Right forelimb (tissue), 1 donor: ENCODE measurements around the gene BHMT.

Source experiments
- DNase-seq: peaks from one replicate; pipeline ENCODE4 v3.0.0-alpha.2; 2018

The BHMT gene, protein sequence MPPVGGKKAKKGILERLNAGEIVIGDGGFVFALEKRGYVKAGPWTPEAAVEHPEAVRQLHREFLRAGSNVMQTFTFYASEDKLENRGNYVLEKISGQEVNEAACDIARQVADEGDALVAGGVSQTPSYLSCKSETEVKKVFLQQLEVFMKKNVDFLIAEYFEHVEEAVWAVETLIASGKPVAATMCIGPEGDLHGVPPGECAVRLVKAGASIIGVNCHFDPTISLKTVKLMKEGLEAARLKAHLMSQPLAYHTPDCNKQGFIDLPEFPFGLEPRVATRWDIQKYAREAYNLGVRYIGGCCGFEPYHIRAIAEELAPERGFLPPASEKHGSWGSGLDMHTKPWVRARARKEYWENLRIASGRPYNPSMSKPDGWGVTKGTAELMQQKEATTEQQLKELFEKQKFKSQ

DNA sequence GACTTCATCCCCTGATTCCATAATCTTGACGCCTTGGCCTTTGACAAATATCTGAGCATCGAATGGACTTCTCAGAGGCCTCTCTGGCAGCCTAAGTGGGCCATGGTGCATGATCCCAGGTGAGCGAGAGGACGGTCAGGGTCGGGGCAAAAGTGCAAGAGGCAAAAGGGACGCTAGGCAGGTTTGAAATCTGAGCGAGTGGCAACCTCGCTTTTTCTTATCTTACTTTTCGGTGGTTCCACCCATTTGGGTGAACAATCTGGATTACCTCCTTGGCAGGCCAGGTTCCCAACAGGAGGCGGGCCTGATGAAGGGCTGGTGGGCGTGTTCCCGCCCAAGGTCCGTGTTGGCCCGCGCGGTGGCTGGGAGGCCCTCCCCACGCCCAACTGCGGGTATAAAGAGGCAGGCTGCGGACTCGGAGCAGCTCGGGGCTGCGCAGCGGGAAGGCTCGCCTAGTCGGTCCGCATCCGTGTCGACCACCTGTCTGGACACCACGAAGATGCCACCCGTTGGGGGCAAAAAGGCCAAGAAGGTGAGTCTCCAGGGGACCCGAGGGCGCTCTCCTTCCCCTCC is at the start of gene BHMT:
Gene BHMT (plus strand): TSS at position 423 of the 573 bp plus-strand sequence. CDS start 77 bp downstream, at position 500.
- no peak for DNase-seq

DNA sequence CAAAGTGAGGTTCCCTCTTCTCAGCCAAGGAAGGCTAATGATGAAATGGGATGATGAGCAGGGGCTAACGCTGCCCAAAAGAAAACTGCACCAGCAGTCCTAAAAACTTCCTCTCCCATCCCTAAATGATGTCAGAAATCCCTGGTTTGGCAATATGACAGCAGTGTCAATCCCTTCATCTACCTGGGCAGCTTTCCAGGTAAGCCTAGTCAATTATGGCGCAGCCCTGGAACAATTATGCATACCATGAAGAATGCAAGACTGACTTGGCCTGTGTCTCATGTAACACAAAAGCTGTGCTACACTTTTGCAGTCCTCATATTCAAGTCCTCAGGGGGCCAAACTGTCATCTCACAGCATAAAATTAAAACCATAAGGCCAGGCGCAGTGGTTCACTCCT is 49.2 kb upstream of the BHMT start:
- DNase-seq = no peak

DNA sequence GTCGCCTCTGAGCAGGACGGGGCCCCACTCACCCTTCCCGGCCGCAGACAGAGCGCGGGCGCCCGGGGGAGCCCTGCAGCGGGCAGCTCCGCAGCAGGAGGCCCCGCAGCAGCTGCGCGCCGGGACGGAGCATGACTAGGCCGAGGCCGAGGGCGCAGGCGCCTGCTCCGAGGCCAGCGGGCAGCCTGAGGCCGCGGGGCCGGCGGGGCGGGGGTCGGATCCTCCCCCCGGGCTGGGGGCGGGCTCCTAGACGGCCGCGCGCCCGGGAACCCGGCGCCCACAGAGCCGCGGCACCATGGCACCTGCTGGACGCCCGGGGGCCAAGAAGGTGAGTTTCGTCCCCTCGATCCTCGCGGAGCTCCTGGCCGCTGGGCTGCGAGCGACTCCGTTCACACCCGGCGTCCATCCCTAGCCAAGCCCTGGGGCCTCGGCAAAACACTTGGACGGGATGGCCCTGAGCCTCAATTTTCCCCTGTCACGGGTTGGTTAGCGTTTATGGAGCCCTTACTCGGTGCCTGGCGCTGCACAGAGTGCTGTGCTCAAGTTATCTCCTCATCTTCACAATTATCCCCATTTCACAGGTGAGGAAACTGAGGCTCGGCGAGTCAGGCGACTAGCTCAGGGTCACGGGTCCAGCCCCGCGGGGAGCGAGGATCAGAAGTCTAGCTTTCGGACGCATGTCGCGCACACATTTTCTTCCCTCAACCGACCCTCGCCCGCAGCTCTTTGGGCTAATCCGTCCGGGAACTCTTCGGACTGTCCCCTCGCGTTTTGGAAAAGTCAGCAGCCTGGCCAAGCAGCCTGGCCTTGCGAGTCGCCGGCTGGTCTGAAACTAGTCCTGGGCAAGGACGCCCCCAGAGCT is 41.9 kb upstream of the BHMT start, which contains the start of the genes BHMT2 and DMGDH:
Gene BHMT2 (plus strand): TSS at position 280 of the 862 bp plus-strand sequence. CDS start 16 bp downstream, at position 296.
Gene DMGDH (minus strand): TSS at position 187 of the 862 bp plus-strand sequence. CDS start 54 bp downstream, at position 133.
- peak; percentile 68 for DNase-seq

DNA sequence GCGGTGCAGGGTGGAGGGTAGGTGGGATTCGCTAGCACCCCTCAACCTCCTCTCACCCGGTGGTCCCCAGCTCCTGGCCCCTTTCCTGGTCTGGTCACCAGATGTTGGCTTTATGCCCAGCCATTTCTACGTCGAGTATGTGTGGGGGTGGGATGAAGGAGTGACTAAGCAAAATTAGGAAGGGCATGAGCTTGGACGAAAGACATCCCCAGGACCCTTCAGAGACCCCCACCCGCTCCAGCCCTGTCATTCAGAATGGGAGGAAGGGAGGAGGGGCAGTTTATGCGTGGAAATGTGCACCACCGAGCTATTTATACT is 41.3 kb upstream of the BHMT start:
- peak; percentile 52 for DNase-seq

DNA sequence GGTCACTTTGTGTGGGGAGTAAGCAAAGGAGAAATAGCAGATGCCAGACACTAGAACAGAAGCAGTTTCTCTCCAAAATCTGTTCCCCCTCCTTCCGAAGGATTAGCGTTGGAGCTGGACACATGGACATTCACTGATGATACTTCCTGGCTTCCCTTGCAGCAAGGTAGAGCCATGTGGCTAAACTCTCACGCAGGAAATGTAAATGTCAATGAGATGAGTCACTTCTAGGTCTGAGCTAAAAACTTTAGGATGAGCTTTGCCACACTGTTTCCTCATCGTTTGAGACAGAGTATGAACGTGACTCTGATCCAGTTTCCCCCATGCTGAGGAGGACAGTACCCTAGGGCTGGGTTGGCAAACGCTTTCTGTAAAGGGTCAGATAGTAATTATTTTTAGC is 37.0 kb upstream of the BHMT start:
- DNase-seq = no peak

DNA sequence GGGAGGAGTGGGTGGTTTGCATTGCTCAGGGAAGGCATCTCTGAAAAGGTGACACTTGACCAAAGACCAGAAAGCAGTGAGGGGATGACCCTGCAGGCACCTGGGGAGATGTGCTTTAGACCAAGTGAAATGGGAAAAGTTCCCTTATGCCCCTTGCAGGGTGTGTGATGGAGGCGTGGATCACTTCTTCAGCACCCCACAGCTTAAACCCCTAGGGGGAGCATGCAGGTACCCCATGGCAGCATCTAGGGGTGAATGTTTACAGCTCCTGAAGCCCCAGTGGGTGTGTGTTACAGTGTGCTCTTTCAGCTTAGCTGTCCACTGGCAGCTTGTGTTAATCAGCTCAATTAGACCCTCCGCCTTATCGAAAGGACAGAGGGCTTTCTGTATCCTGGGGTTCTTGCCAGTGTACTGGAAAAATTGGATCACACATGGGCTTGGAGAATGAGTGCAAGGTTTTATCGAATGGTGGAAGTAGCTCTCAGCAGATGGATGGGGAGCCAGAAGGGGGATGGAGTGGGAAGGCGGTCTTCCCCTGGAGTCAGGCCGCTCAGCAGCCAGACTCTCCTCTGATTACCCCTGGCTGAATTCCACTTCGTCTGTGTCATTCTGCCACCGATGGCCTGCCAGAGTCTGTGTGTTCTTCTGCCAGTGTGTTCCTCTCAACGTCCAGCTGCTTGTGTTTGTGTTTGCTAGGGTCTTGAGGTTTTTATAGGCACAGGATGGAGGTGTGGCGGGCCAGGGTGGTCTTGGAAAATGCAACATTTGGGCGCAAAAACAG is 35.8 kb upstream of the BHMT start:
- no peak for DNase-seq

DNA sequence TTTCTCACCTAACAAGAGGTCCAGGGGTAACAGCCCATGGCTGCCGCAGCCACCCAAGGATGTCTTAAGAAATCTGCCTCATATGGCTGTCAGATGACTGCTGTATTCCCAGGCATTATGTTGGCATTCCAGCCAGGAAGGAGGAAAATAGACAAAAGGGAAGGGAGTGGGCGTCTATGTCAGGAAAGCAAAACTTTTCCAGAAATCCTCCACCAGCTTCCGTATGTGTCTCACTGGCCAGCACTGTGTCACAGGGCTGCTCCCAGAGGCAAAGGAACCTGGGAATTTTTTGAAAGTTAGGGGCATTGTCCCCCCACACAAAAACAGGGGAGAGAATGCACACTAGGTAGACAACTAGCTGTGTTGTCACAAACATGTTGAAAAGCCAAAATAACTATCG is 34.8 kb upstream of the BHMT start:
- DNase-seq = no peak

DNA sequence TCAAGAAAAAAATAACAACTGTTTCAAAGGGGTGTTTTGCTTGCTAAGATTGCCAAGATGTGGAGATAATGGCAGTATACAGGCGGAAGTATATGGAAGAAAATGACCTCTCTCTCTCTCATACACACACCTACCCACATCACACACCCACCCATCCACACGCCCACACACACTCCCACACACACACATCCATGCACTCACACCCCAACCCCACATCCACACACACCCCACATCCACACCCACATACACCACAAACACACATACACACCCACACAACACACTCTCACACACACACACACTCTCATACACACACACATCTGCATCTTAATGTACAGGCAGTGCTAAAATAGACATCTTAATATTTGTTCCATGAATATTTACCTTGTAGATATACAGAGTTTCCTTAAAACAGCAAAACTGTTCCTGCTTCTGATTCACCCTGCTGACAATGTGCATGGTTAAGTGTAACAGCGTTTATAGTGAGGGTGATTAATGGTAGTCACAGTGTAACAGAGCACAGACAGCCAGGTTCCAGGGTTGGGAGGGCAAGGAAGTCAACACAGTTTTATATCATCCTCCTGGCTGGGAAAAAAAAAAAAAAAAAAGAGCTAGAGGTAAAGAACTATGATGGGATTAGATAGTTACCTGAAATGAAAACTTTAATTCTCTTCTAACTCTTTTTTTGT is 33.8 kb upstream of the BHMT start:
- DNase-seq = no peak

DNA sequence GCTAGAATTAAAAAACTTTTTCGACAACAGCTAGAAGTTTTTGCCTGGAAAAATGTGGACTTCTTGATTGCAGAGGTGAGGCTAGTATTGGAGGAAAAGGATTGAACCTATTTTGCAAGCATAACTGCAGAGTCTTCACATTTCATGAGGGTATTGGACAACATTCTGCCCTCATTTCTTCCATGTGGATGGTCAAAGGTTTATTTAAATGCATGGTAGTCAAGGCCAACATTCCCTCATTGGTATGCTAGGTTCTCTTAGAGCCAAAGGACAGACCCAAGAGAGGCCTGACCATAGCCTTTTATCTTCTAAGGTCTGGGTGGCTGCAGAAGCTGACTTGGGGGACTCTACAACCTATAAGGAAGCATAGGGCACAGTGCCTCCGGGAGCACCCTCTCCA is 30.8 kb upstream of the BHMT start:
- no peak for DNase-seq

DNA sequence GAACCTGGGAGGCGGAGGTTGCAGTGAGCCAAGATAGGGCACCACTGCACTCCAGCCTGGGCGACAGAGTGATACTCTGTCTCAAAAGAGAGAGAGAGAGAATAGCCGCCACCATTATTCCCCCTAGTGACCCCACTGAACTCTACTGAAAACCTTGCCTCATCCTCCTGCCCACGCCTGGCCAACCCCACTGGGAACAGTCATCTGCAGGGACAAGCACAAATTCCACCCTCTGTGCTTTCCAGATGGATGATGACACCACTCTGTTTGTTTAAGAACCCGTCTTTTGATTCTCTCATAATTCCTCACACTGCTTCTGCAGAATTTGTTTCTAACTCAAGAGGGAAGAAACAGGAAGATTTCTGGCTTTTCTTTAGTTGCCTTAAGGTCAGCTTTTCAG is 29.8 kb upstream of the BHMT start:
- DNase-seq = no peak

DNA sequence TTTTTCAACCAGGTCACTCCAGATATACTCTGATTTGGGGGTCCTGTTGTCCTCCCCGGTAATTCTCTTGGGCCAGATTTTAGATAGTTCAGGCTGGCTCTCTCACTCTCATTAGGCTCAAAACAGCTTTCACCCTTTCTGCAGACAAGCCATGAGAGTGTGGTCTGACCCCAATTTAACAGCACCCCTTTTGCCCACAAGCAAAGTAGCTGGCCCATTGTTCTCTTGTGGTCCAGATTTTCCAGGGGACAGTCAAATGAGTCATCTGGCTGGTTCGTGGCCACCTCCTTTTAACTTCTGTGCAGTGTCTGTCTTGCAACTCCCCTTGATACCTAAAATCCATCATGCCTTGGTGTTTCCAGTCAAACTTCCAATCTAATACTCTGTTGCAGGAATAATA is 25.5 kb upstream of the BHMT start:
- no peak for DNase-seq

DNA sequence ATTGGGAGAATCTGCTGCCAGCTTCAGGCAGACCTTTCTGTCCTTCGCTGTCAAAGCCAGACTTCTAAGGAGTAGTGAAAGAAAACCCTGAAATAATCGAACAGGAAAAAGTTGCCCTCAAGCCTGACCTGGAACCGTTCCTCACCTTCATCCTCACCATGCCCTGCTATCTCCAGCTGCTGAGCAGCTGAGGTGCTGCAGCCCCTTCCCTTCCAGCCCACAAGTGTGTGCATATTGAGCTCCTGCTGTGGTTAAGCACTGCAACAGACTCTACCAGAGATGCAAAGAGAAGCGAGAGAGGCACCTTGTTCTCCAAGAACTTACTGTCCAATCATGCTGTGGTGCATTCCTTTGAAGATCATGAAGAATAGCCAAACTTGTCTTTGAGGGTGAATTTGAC is 23.1 kb upstream of the BHMT start:
- no peak for DNase-seq

DNA sequence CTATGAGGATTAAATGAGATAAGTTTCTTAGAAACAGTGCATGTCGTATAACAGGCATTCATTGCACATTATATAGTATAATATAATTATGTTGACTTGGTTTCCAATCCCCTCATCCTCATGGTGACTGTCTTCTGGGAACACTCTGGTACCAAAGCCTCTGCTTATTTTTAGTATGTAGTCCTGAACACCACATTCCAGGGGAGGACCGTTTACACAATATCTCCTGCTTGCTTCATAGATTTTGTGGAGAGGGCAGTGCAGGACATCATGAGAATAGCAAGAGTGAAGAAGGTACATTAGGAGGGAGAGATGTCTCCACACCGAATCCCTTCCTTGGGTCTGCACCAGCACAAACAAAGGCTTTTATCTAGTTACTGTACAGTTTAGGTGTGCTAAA is 20.5 kb upstream of the BHMT start:
- DNase-seq = no peak

DNA sequence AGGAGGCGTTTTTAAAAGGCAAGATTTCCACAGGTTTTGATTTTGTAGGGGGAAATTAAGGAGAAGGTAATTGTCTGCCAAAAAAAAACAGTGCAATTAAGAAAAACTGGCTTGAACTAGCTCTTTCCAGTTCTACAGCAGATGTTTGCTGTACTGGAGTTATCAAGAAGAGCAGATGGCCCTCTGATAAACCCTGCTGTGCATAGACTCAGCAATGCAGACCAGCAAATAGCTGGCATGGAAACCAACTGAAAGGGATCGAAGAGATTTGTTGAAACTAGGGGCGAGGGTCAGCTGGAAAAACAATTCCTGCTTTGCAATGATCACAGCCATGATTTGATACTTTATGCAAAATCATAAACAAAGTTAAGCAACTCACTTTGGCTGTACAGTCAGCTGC is 17.8 kb upstream of the BHMT start:
- no peak for DNase-seq

DNA sequence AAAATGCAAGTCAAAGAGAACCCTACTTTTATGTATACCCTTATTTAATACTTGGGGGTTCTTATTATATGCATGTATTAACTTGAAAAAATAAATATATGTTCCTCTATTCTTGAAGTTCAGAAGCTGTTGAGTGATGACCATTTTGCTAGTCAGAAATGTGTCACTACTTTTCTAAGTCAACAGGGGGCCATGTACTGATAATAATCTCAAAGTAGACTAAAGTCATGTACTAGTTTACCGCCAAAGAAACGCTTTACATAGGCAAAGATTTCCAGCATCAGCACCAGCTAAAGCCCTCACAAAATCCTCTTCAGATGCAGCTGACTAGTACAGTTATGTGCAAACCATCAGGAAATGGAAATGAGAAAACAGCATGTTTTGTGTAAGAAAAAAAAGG is 5.7 kb upstream of the BHMT start:
- no peak for DNase-seq

DNA sequence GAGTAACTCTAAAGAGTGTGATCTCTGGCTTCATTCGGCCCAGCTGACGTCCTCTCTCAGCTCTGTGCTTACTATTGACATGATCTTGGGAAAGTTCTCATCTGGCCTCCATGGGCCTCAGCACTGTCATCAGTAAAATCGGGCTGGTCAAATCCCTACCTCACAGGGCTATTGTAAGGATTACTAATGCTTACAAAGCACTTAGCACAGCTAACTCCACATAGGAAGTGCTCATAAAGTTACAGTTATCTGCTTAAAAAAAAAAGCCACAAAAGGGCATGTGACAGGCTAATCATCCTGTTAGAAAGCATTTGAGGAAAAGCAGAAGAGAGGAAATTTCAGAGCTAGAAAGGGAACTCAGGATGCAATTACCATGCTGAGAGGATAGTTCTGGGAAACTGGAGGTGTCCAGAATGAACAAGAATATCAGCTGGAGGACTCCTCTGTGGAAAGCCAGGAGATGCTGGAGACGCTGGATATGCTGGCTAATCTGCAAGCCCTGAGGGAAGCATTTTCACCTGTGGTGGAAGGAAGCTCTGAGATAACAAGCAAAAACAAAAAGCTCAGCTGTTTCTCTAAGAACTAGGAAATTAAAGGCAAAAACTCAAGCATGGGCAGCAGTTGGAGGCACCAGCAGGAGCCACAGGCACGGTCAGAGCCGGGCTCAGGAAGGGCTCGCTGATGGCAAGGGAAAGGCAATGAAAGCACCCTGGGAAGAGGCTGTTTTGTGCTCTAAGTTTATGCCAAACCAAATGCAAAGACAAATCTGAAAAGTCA is 4.4 kb upstream of the BHMT start:
- no peak for DNase-seq

DNA sequence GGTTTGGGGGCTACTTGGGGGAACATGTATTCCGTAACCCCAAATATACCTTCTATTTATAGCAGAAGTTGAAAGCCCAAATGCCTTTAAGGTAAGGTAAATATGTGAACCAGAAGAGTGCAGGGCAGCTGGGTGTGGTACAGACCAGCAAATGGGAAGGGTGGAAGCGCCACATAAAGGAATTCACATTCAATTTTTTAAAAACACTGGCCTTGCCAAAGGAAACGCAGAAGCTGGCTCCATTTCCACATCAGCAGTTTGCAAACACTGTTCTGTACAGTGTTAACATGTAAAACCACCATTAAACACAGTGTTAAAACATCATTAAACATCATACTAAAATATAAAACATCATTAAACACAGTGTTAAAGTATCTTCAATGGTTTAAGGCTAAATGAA is 3.5 kb upstream of the BHMT start:
- DNase-seq = no peak

DNA sequence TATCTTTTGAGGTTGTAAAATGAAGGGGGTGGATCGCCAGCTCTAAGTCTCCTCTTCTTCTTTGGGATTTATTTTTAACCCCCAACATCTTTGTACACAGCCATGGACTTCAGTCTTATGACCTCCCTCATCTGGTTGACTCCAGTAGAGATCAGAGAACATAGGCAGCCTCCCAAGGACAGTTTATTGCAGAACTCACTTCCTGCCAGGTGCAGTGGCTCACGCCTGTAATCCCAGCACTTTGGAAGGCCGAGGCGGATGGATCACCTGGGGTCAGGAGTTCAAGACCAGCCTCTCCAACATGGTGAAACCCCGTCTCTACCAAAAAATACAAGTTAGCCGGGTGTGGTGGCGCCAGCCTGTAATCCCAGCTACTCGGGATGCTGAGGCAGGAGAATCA is 2.8 kb upstream of the BHMT start:
- DNase-seq = no peak

DNA sequence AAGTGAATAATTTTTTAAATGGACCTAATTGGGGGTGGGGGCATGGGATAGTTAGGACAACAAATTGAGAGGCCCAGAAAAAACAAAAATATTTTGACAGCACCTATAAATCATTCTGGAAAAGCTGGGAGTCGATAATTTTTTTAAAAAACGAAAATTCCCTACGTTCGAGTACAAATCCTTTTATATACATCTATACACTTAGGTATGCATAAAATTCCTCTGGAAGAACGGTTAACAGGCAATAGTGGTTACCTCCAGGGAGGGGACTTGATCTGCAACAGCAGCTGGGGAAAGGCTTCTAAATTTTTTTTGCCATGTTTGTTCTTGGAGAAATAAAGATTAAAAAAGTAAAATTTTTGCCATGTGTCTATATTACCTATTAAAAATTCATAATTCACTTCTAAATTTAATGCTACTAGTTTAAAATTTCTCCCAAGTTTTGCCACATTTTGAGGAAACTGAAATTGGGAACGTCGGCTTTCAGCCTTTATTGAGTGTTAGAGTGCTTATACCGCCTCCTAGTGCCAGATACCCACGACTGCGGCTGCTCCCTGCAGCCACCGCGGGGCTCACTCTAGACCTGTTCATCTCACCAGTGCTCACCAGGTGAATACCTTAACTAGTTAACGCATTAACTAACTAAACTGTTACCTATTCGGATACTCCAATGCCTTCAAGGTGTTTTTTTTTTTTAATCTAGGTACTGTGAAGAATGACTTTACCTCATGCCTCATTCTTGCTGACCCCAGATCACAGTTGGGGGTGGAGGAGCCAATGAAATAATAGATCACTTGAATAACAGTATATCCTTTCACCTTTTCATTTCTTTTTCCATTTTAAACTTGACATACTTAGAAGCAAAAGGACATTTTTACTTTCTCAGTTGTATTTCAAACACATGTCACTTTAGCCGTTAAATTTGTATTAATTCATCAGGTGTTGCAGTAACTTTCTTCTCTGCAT is 1.8 kb upstream of the BHMT start:
- DNase-seq = no peak
